B cell (primary cell): Measurements from ENCODE around the gene CCDC9B. TPM values are rescaled to one million over a fixed set of nuclear protein-coding genes. Genes with fewer than 3 reads are reported as not detected.

ENCODE experiments used
- ATAC-seq: fragments of 200-7000 bp; cut with Tn5 transposase; one replicate; pipeline ENCODE4 v1.10.0; 2021; ENCODE audit warnings: low read depth, mild to moderate bottlenecking, moderate number of reproducible peaks, moderate library complexity
- CTCF ChIA-PET: fragments of 350-600 bp; sonication (Branson Sonifier 250); formaldehyde crosslinking; loops from one replicate; lab custom pipeline; 2021; ENCODE audit warnings: antibody characterized with exemption, inconsistent platforms; lab: Charles Lee
- POLR2A ChIA-PET: fragments of 350-600 bp; sonication (Branson Sonifier 250); formaldehyde crosslinking; loops from one replicate; lab custom pipeline; 2021; ENCODE audit warnings: antibody characterized with exemption; lab: Charles Lee
- DNase-seq: peaks from one replicate; pipeline ENCODE4 v3.0.0; 2013
- H2AFZ ChIP-seq: 2 replicates; pipeline ENCODE4 v1.6.1; 2012; ENCODE audit warnings: mild to moderate bottlenecking, low read depth, low read length; ENCODE audit not compliant: insufficient read depth, poor library complexity, severe bottlenecking
- H3K27ac ChIP-seq, 2 donors: 1 replicate in 1 of 2; 2 replicates in 1 of 2; pipeline ENCODE4 v1.5.1; 2012 to 2013; ENCODE audit warnings: low read length in 2 of 2, mild to moderate bottlenecking in 2 of 2, moderate library complexity in 1 of 2
- H3K27me3 ChIP-seq, 4 experiments: fragments of 200-600 bp in 1 of 4; sonication (generic) in 1 of 4; replicated peaks in 1 of 4; 1 replicate in 2 of 4; 2 replicates in 2 of 4; pipeline versions ENCODE4 v1.6.1 to v1.7.0; 2013 to 2016; ENCODE audit warnings: low read length in 3 of 4, mild to moderate bottlenecking in 2 of 4, mixed read lengths in 1 of 4, moderate library complexity in 1 of 4; ENCODE audit not compliant: insufficient read depth in 4 of 4, control insufficient read depth in 3 of 4; ENCODE audit errors: control extremely low read depth in 1 of 4
- H3K36me3 ChIP-seq, 2 experiments: replicated peaks in 1 of 2; 1 replicate in 1 of 2; 2 replicates in 1 of 2; pipeline versions ENCODE4 v1.6.1 to v1.7.1; 2013; ENCODE audit warnings: low read length in 1 of 2; ENCODE audit not compliant: insufficient read depth in 2 of 2, control insufficient read depth in 1 of 2; ENCODE audit errors: control extremely low read depth in 1 of 2, extremely low read depth in 1 of 2
- H3K4me1 ChIP-seq, 2 donors: fragments of 200-600 bp in 1 of 2; sonication (generic) in 1 of 2; 1 replicate in 1 of 2; 2 replicates in 1 of 2; pipeline versions ENCODE4 v1.5.1 to v1.6.1; 2013 to 2017; ENCODE audit warnings: low read length in 2 of 2; ENCODE audit not compliant: control insufficient read depth in 2 of 2, insufficient read depth in 2 of 2
- H3K4me2 ChIP-seq: replicated peaks from 2 replicates; pipeline ENCODE3; 2012; ENCODE audit warnings: mild to moderate bottlenecking, low read depth, low read length; ENCODE audit not compliant: poor library complexity, severe bottlenecking
- H3K4me3 ChIP-seq, 5 experiments: fragments of 200-600 bp in 1 of 5; sonication (generic) in 1 of 5; 1 replicate in 3 of 5; 2 replicates in 2 of 5; pipeline versions ENCODE4 v1.5.1 to v1.7.0; 2011 to 2016; ENCODE audit warnings: low read length in 4 of 5, mild to moderate bottlenecking in 4 of 5, low read depth in 2 of 5, control low read depth in 1 of 5, moderate library complexity in 1 of 5; ENCODE audit not compliant: insufficient read depth in 1 of 5; ENCODE audit errors: control extremely low read depth in 1 of 5, extremely low read depth in 1 of 5
- H3K79me2 ChIP-seq: fragments of 200-600 bp; sonication (generic); one replicate; pipeline ENCODE4 v1.6.0; 2016; ENCODE audit warnings: low read length; ENCODE audit not compliant: control insufficient read depth, insufficient read depth
- H3K9ac ChIP-seq: fragments of 200-600 bp; sonication (generic); 2 replicates; pipeline ENCODE4 v1.6.1; 2017; ENCODE audit warnings: mild to moderate bottlenecking, low read length, moderate library complexity
- H3K9me3 ChIP-seq, 3 donors: one replicate each; pipeline versions ENCODE4 v1.6.1 to v1.7.1; 2013; ENCODE audit warnings: low read length in 2 of 3; ENCODE audit not compliant: control insufficient read depth in 2 of 3, insufficient read depth in 1 of 3; ENCODE audit errors: control extremely low read depth in 1 of 3
- H4K20me1 ChIP-seq: 2 replicates; pipeline ENCODE4 v1.6.0; 2012; ENCODE audit warnings: mild to moderate bottlenecking, low read length; ENCODE audit not compliant: insufficient read depth, control insufficient read depth, poor library complexity, severe bottlenecking
- H3K27ac Mint-ChIP-seq: one replicate; pipeline ENCODE4 v1.8.0; 2021; ENCODE audit warnings: mixed read lengths
- H3K27me3 Mint-ChIP-seq: one replicate; pipeline ENCODE4 v1.8.0; 2021; ENCODE audit warnings: mixed read lengths
- H3K4me1 Mint-ChIP-seq: one replicate; pipeline ENCODE4 v1.8.0; 2021; ENCODE audit warnings: mixed read lengths
- H3K4me3 Mint-ChIP-seq: one replicate; pipeline ENCODE4 v1.8.0; 2021; ENCODE audit warnings: mixed read lengths
- H3K9me3 Mint-ChIP-seq: one replicate; pipeline ENCODE4 v1.8.0; 2022; ENCODE audit warnings: mixed read lengths; ENCODE audit not compliant: insufficient read depth
- CTCF ChIP-seq: fragments of 200-600 bp; IDR thresholded peaks from one replicate; pipeline ENCODE4 v1.8.0; 2022; ENCODE audit warnings: antibody characterized with exemption, mild to moderate bottlenecking
- EZH2 ChIP-seq: IDR thresholded peaks from 2 replicates; pipeline ENCODE4 v1.6.1; 2012; ENCODE audit warnings: borderline replicate concordance, low read depth, mild to moderate bottlenecking, moderate library complexity, low read length; ENCODE audit not compliant: insufficient read depth, poor library complexity, severe bottlenecking
- WGBS: methylation state at CpG from one replicate; pipeline ENCODE4 v1.1.5; 2013; ENCODE audit warnings: missing lambda C conversion rate; ENCODE audit not compliant: insufficient coverage; 5-methylcytosine and 5-hydroxymethylcytosine counted together
- intact Hi-C: fragments of 100-400 bp; cut with micrococcal nuclease; formaldehyde crosslinking; loops from one replicate; pipeline ENCODE4 v1.10.0; 2022
- polyA plus RNA-seq: library from polyadenylated mRNA; depleted of rRNA; stranded (reverse); fragments of >200 nt; gene quantifications from 2 replicates; pipeline ENCODE4 v1.2.3, GENCODE V29; 2012
- total RNA-seq, 2 donors: library from RNA; stranded (reverse); fragments of 120-200 nt in 1 of 2; gene quantifications; 1 replicate in 1 of 2; 2 replicates in 1 of 2; pipeline versions ENCODE4 v1.2.3 to v1.2.4, GENCODE V29; 2013 to 2022

The CCDC9B gene
- total and polyA plus RNA-seq, 2 donors (not counting 1 experiment from before 2014, with no cell fraction given): 1.6 to 2.4 TPM

- Mint-ChIP-seq H3K27ac (no peak overlapping the region), H3K4me1 (peaks cover 24% of the 10 kb centered on the region), H3K27me3 (peaks cover 4% of the 10 kb centered on the region), H3K9me3 (no peaks in the 10 kb centered on the region), H3K4me3 (peak overlapping the region; percentile 37)
- ATAC-seq: peak; percentile 94
- TF ChIP-seq CTCF: peak; percentile 97
- no peak for TF ChIP-seq EZH2
- peaks cover 0 to 12% (median 0%) of the 10 kb centered on the region in 4 experiments for H3K27me3 ChIP-seq
- H3K79me2 ChIP-seq: no peaks in the 10 kb centered on the region
- WGBS: 58% methylated on average over 8 of the region's 11 CpGs
- peak overlapping the region; percentile 61 for H3K4me2 ChIP-seq
- ChIA-PET CTCF (interaction anchor here (0.7 to 15.0 kb wide), 36 partner anchors 11 to 654 kb away, joined by 3 to 382 read pairs (median 5); partner anchors contain the start of genes ANKRD63, BAHD1, DISP2 and FSIP1), POLR2A (interaction anchor here (0.6 to 1.7 kb wide), 4 partner anchors 16 to 60 kb away, joined by 3 to 8 read pairs (median 4); partner anchors contain the start of gene PLCB2)
- H3K27ac ChIP-seq: no peak overlapping the region
- peak; percentile 84 for DNase-seq
- no peak overlapping the region for H3K4me3 ChIP-seq
- no peak overlapping the region for H3K9ac ChIP-seq
- no peak overlapping the region for H2AFZ ChIP-seq
- H4K20me1 ChIP-seq: no peaks in the 10 kb centered on the region
- intact Hi-C loops: loop anchor here (1.0 kb wide), 4 partner anchors 15 to 121 kb away; partner anchors contain the start of genes INAFM2 and PLCB2
- no peaks in the 10 kb centered on the region for H3K9me3 ChIP-seq
- H3K36me3 ChIP-seq: no peaks in the 10 kb centered on the region
- H3K4me1 ChIP-seq: peaks cover 21 to 31% of the 10 kb centered on the region in 2 donors
These were observed 2.6 kb downstream of the CCDC9B start for GRCh38 chr15:40338041-40338657.

- Histone ChIP-seq H3K36me3 (no peaks in the 10 kb centered on the region), H3K9me3 (no peaks in the 10 kb centered on the region), H3K27me3 (peaks cover 0 to 12% (median 0%) of the 10 kb centered on the region in 4 experiments), H2AFZ (no peak overlapping the region), H3K4me2 (peak overlapping the region; percentile 61), H3K4me3 (no peak overlapping the region), H4K20me1 (no peaks in the 10 kb centered on the region), H3K79me2 (no peaks in the 10 kb centered on the region), H3K27ac (no peak overlapping the region), H3K4me1 (peaks cover 21 to 31% of the 10 kb centered on the region in 2 donors), H3K9ac (no peak overlapping the region)
- DNase-seq: no peak
- Mint-ChIP-seq H3K9me3 (no peaks in the 10 kb centered on the region), H3K4me1 (peaks cover 26% of the 10 kb centered on the region), H3K4me3 (no peak overlapping the region), H3K27me3 (peaks cover 4% of the 10 kb centered on the region), H3K27ac (no peak overlapping the region)
- intact Hi-C loops: no loop called here
- WGBS: 88% methylated on average over 12 of the region's 19 CpGs
- no peak for ATAC-seq
- POLR2A ChIA-PET: interaction anchor here (0.6 to 1.7 kb wide), 5 partner anchors 15 to 60 kb away, joined by 3 to 8 read pairs (median 4); partner anchors contain the start of gene PLCB2
- TF ChIP-seq EZH2: no peak
- no peak for TF ChIP-seq CTCF
- CTCF ChIA-PET: interaction anchor here (0.7 to 15.0 kb wide), 39 partner anchors 10 to 653 kb away, joined by 3 to 382 read pairs (median 5); partner anchors contain the start of genes ANKRD63, BAHD1, DISP2 and FSIP1
These were observed 3.1 kb downstream of the CCDC9B start for GRCh38 chr15:40337597-40337996.
